HL-60 (cell line): ENCODE results near the gene EXO5.
"Not testable (repeated sequence)": the region's sequence is repeated elsewhere in the genome, so short reads cannot be mapped to it uniquely, and the experiment has no call there.

Experiments
- DNase-seq, 2 experiments: peaks; one replicate each; pipeline ENCODE4 v3.0.0-alpha.2; 2010 to 2020; ENCODE audit warnings: low read depth in 1 of 2, low spot score in 1 of 2
- H3K27ac ChIP-seq: fragments of 250-450 bp; sonication (Bioruptor Pico); replicated peaks from 2 replicates; pipeline ENCODE4 v1.5.1; 2020; ENCODE audit warnings: mild to moderate bottlenecking, moderate library complexity
- H3K27me3 ChIP-seq: fragments of 250-450 bp; sonication (Bioruptor Pico); 2 replicates; pipeline ENCODE4 v1.5.1; 2021; ENCODE audit warnings: mild to moderate bottlenecking, moderate library complexity; ENCODE audit not compliant: insufficient read depth, poor library complexity, severe bottlenecking
- H3K4me3 ChIP-seq: replicated peaks from 2 replicates; pipeline ENCODE4 v1.5.1; 2011; ENCODE audit warnings: mild to moderate bottlenecking, control low read depth, low read length; ENCODE audit not compliant: insufficient read depth
- GABPA ChIP-seq: IDR thresholded peaks from 2 replicates; pipeline ENCODE4 v1.6.1; 2012; ENCODE audit warnings: low read depth
- POLR2AphosphoS5 ChIP-seq: IDR thresholded peaks from 2 replicates; pipeline ENCODE4 v1.6.1; 2012; ENCODE audit warnings: low read depth
- SPI1 ChIP-seq: IDR thresholded peaks from 2 replicates; pipeline ENCODE4 v1.6.1; 2012; ENCODE audit warnings: low read depth, mild to moderate bottlenecking, borderline replicate concordance
- TF ChIP-seq, protein P1 (sequence below): IDR thresholded peaks from 2 replicates; pipeline ENCODE4 v1.6.1; 2012; ENCODE audit warnings: low read depth; ENCODE audit not compliant: insufficient replicate concordance
- TF ChIP-seq, protein P2 (sequence below): IDR thresholded peaks from one replicate; pipeline ENCODE4 v1.5.1; 2011; ENCODE audit warnings: low read length, control low read depth, inconsistent platforms; ENCODE audit not compliant: insufficient read depth

The EXO5 gene

DNA sequence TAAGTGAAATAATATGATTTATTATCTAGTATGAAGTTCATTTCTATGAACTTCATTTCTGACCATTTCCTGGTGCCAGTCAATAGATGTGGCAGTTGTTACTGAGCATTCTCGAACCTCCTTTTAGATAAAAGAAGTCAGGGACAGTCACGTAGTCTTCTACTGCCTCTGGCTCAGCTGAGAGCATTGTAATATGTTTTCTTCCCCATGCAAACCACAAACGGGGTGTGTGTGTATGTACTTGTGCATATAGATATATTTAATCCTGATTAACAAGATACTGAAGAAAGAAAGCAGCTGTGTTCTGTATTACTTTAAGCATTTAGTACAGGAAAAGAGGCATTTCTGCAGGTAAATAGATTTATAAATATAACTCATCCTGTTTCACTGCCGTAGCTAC lies 44.5 kb downstream of the EXO5 start:
- H3K27me3 ChIP-seq = no peaks in the 10 kb centered on the region
- no peak overlapping the region for H3K4me3 ChIP-seq
- no peak for DNase-seq
- H3K27ac ChIP-seq = no peak overlapping the region
- TF ChIP-seq POLR2AphosphoS5 = no peak
- no peak for TF ChIP-seq GABPA
- TF ChIP-seq, protein P1, sequence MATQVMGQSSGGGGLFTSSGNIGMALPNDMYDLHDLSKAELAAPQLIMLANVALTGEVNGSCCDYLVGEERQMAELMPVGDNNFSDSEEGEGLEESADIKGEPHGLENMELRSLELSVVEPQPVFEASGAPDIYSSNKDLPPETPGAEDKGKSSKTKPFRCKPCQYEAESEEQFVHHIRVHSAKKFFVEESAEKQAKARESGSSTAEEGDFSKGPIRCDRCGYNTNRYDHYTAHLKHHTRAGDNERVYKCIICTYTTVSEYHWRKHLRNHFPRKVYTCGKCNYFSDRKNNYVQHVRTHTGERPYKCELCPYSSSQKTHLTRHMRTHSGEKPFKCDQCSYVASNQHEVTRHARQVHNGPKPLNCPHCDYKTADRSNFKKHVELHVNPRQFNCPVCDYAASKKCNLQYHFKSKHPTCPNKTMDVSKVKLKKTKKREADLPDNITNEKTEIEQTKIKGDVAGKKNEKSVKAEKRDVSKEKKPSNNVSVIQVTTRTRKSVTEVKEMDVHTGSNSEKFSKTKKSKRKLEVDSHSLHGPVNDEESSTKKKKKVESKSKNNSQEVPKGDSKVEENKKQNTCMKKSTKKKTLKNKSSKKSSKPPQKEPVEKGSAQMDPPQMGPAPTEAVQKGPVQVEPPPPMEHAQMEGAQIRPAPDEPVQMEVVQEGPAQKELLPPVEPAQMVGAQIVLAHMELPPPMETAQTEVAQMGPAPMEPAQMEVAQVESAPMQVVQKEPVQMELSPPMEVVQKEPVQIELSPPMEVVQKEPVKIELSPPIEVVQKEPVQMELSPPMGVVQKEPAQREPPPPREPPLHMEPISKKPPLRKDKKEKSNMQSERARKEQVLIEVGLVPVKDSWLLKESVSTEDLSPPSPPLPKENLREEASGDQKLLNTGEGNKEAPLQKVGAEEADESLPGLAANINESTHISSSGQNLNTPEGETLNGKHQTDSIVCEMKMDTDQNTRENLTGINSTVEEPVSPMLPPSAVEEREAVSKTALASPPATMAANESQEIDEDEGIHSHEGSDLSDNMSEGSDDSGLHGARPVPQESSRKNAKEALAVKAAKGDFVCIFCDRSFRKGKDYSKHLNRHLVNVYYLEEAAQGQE = no peak
- TF ChIP-seq, protein P2, sequence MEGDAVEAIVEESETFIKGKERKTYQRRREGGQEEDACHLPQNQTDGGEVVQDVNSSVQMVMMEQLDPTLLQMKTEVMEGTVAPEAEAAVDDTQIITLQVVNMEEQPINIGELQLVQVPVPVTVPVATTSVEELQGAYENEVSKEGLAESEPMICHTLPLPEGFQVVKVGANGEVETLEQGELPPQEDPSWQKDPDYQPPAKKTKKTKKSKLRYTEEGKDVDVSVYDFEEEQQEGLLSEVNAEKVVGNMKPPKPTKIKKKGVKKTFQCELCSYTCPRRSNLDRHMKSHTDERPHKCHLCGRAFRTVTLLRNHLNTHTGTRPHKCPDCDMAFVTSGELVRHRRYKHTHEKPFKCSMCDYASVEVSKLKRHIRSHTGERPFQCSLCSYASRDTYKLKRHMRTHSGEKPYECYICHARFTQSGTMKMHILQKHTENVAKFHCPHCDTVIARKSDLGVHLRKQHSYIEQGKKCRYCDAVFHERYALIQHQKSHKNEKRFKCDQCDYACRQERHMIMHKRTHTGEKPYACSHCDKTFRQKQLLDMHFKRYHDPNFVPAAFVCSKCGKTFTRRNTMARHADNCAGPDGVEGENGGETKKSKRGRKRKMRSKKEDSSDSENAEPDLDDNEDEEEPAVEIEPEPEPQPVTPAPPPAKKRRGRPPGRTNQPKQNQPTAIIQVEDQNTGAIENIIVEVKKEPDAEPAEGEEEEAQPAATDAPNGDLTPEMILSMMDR = no peak
- no peak for TF ChIP-seq SPI1

- not testable (repeated sequence) for H3K4me3 ChIP-seq, H3K27me3 ChIP-seq, DNase-seq, H3K27ac ChIP-seq
Observed at GRCh38 chr1:40554807-40555206, 46.2 kb downstream of the EXO5 start.

DNA sequence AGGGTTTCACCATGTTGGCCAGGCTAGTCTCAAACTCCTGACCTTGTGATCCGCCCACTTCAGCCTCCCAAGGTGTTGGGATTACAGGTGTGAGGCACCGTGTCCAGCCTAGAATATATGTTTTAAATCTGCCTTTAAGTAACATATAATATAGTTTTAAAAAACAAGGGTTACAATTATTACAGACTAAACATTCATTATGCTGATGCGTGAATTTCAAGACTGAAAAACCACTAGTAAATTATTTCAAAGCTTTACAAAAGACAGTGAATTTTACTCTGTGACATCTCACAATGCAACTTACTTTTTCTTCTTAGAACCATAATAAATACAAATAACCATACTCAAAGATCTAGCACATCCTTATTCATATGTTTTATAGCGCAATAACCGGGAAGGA lies 47.6 kb downstream of the EXO5 start:
- no peak overlapping the region for H3K27ac ChIP-seq
- DNase-seq = no peak
- no peak overlapping the region for H3K4me3 ChIP-seq
- H3K27me3 ChIP-seq = no peaks in the 10 kb centered on the region
- TF ChIP-seq, protein P1 = no peak
- TF ChIP-seq, protein P2 = no peak
- TF ChIP-seq GABPA (no peak), SPI1 (no peak), POLR2AphosphoS5 (no peak)

DNA sequence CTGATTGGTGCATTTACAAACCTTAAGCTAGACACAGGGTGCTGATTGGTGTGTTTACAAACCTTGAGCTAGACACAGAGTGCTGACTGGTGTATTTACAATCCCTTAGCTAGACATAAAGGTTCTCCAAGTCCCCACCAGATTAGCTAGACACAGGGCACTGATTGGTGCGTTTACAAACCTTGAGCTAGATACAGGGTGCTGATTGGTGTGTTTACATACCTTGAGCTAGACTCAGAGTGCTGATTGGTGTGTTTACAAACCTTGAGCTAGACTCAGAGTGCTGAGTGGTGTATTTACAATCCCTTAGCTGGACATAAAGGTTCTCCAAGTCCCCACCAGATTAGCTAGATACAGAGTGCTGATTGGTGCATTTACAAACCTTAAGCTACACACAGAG lies 49.7 kb downstream of the EXO5 start:
- H3K27ac ChIP-seq, H3K27me3 ChIP-seq, DNase-seq, H3K4me3 ChIP-seq: not testable (repeated sequence)

DNA sequence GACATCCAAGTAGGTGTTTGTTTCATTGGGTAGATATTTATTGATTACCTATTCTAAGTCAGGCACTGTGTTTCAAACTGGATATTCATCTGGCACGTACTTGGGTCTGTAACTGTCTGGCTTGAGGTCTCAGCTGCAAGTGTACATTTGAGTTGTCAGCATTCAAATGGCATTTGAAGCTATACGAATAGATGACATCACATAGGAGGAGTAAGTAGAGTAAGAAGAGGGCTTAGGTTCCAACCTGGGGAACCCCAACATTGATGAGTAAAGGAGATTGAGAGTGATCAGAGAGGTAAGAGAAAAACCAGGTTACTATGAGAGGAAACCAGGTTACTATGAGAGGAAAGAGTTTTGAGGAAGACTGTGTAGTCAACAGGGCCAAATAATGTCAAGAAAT lies 53.6 kb downstream of the EXO5 start:
- TF ChIP-seq GABPA (no peak), POLR2AphosphoS5 (no peak), SPI1 (no peak)
- TF ChIP-seq, protein P2 = no peak
- TF ChIP-seq, protein P1 = no peak
- no peak for DNase-seq
- no peak overlapping the region for H3K27ac ChIP-seq
- H3K4me3 ChIP-seq = no peak overlapping the region
- no peaks in the 10 kb centered on the region for H3K27me3 ChIP-seq
